Retinal pigment epithelial cell (primary cell): Measurements from ENCODE around the gene EFTUD2.

Source experiments
- DNase-seq: peaks from one replicate; pipeline ENCODE4 v3.0.0-alpha.2; 2010; ENCODE audit warnings: low read depth
- H3K4me3 ChIP-seq: 2 replicates; pipeline ENCODE4 v1.5.1; 2011; ENCODE audit warnings: mild to moderate bottlenecking, low read length, control low read depth, moderate library complexity
- TF ChIP-seq, protein P1 (sequence below): conservative IDR thresholded peaks from 2 replicates; pipeline ENCODE4 v1.5.1; 2011; ENCODE audit warnings: low read depth, low read length, control low read depth, inconsistent platforms

Gene EFTUD2

DNA sequence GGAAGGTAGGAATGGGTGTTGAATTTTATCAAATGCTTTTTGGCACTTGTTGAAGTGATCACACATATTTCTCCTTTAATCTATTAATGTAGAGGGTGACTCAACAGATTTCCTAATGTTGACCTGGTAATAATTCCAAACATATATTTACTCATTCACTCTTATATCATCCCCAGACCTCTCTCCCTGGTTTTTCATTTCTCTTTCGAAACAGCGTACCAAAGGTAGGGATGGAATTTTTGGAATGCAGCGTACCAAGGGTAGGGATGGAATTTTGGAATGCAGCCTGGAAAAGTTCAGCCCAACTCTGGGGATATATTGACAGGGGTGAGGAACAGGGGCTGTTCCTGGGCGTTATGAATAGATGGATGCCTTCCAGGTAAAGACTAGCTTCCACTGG, 41.1 kb upstream of the EFTUD2 start:
- peak overlapping the region; percentile 7 for H3K4me3 ChIP-seq
- DNase-seq, result no peak
- TF ChIP-seq, protein P1, sequence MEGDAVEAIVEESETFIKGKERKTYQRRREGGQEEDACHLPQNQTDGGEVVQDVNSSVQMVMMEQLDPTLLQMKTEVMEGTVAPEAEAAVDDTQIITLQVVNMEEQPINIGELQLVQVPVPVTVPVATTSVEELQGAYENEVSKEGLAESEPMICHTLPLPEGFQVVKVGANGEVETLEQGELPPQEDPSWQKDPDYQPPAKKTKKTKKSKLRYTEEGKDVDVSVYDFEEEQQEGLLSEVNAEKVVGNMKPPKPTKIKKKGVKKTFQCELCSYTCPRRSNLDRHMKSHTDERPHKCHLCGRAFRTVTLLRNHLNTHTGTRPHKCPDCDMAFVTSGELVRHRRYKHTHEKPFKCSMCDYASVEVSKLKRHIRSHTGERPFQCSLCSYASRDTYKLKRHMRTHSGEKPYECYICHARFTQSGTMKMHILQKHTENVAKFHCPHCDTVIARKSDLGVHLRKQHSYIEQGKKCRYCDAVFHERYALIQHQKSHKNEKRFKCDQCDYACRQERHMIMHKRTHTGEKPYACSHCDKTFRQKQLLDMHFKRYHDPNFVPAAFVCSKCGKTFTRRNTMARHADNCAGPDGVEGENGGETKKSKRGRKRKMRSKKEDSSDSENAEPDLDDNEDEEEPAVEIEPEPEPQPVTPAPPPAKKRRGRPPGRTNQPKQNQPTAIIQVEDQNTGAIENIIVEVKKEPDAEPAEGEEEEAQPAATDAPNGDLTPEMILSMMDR, result no peak

DNA sequence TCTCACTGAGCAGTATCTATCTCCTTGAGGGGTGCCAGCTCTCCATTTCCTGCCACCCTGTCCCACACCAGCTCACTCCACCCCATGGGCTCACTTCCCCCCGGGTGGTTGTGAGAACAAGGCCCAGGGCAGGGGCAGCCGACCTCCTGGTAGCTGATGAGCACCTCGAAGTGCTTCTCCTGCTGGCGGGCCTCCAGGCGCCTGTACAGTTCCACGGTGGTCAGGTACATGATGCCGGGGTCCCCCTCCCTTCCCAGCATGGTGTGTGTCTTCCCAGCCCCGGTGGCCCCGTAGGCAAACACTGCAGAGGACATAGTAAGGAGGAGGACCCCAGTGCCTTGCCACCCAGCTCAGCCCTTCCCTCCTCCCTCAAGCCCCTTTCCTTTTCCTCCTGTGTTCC, 35.9 kb upstream of the EFTUD2 start:
- TF ChIP-seq, protein P1, result no peak
- no peak overlapping the region for H3K4me3 ChIP-seq
- DNase-seq, result no peak

DNA sequence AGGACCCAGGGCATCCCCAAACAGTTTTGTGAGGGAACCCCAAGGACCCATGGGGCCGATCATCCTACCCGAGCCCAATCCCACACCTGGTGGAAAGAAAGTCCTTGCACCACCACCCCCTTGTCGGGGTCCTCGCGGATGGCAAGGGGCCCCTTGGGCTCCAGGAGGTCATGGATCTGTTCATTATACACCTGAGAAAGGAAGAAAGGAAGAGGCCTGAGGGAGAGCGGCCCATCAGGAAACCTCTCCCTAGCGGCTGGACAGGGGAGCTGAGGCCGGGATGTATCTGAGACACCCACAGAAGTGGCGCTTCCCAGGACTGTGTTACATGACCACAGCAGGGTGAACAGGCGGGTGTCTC, 35.5 kb upstream of the EFTUD2 start:
- no peak overlapping the region for H3K4me3 ChIP-seq
- no peak for DNase-seq
- TF ChIP-seq, protein P1, result no peak

DNA sequence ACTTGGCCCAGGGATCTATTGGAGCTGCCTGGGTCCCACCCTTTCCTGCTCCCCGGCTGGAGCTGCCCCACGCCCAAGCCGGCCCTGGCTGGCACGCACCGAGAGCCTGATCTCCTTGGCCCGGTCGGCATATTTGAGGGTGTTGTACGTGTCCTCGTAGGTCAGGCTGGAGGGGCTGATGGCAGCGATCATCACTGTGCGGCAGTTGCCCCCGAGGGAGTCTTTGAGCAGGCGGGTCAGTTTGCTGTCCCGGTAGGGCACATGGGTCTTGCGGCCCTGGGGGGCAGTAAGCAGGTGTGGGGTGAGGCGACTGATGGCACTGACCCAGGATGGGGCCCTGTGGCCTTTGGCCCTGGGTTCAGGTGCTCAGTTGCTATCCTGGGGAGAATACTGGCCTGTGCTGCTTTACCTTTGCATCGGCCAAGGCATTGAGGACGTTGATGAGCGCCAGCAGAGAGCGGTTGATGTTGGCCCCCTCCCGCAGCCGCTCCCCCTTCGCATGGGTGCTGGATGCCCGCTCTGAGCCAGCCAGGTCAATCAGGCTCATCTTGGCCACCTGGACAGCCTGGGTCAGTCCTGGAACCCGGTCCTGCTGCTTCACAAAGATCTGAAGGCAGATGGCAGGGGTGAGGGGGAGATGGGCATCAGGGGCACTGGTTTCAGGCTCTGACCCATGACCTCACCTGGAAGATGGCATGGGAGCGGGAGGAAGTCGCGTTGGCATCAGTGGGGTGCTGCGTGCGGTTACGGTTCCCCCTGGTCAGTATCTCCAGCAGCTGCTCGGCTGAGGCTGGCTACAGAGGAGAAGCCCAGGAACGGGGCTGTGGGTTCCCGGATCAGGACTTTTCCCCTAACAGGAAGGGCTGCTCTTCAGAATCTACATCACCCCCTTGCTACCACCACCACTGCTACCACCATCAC, 34.8 kb upstream of the EFTUD2 start:
- TF ChIP-seq, protein P1, result no peak
- no peak for DNase-seq
- H3K4me3 ChIP-seq, result no peak overlapping the region

DNA sequence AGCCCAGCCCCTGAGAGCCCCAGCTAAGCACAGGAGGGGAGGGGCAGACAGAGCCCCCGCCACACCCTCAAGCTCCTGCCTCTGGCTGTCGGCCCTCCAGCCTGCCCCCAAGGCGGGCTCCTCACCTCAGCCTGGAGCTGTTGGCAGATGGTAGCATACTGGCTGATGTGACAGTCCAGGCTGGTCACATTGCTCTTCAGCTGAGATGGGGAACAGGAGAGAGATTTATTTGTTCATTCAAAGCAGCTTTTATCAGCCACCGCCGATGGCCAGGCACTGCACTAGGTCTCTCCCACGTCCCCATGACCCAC, 33.5 kb upstream of the EFTUD2 start:
- no peak for DNase-seq
- TF ChIP-seq, protein P1, result no peak
- no peak overlapping the region for H3K4me3 ChIP-seq

DNA sequence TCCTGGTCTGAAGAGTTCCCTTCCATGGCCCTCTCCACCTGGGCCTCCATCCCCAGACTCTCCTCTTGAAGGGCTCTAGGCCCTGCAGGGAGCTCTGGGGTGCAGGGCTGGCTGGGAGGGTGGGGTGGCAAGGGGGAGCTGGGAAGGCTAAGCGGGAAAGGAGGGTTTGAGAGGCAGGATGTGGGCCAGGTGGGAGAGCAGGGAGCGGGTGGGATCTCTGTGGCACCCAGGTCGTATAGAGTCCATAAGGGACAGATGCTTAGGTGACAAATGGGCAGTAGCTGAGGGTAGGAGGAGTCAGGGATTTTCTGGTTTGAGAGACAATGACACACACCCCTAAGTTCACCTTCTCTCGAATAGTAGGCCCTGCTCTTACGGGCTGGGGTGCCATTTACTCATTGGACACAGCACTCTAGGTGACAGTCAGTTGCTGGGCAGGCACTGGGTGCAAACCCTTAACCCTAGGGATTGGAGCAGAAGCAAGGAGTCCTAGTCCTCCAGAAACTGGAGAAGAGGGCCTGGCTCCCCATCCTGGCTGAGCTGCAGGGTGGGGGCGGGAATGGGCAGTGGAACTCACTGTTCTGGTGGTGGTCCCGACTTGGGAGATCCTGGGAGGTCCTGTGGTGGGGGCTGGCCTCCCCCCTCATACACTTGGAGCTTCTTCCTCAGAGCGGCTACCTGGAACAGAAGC, 33.0 kb upstream of the EFTUD2 start:
- TF ChIP-seq, protein P1, result no peak
- H3K4me3 ChIP-seq, result no peak overlapping the region
- no peak for DNase-seq

DNA sequence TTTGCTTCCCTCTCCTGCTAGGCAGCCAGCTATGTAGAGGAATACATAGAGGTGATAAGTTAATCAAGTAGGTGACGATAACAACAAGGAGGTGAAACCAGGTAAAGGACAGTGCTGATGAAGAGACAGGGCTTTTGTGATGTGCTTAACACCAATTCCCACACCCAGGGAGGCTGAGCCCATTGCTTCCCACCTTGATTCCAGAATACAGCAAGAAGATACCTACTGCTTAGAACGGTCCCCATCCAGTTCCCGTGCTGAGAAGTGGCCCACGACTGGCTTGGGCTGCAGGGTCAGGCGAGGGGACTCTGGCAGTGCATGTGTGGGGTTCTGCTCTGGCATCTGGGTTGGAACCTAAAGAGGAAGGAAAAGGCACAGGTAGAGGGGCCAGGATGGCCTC, 32.1 kb upstream of the EFTUD2 start:
- no peak for DNase-seq
- TF ChIP-seq, protein P1, result no peak
- H3K4me3 ChIP-seq, result no peak overlapping the region
